Muscle of back (tissue), 11 donors: ENCODE data around the gene VWA3B. TPM values are rescaled to one million over a fixed set of nuclear protein-coding genes. Genes with fewer than 3 reads are reported as not detected.
"Not testable (repeated sequence)": the region's sequence is repeated elsewhere in the genome, so short reads cannot be mapped to it uniquely, and the experiment has no call there.

ENCODE experiments used
- DNase-seq, 3 donors: peaks; one replicate each; pipeline versions ENCODE4 v3.0.0 to v3.0.0-alpha.2; 2013
- polyA plus RNA-seq, 10 donors: library from polyadenylated mRNA; unstranded; fragments of 120-200 nt; gene quantifications; one replicate each; pipeline ENCODE4 v1.2.1, GENCODE V29; 2013; ENCODE audit not compliant: insufficient read length in 10 of 10

The VWA3B gene
- polyA plus RNA-seq, 10 donors: 0.13 to 2.4 (median 0.77) TPM

- no peak for DNase-seq
Observed at GRCh38 chr2:98087447-98088020, 567 bp downstream of the VWA3B start.

- peak in 2 of 3 donors; percentile 25 to 49 for DNase-seq
Observed at GRCh38 chr2:98088261-98088660, 1.3 kb downstream of the VWA3B start.

DNA sequence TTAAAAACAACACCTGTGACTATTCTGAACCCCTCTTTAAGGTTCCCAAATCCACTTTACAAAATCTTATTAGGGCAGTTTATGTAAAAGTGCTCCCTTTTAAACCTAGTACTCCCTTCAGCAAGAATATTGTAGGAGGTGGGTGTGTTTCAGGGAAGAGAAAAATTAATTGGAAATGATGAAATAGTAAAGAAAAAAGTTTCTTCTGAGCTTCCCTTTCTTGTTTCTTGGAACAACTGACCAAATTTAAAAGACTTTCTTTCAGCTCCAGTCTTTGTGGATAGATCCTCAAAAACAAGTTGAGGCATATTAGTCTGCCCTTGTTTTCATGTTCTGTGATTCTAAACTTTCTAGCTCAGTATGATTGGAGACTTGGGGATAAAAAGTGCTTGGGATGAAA lies 3.0 kb downstream of the VWA3B start:
- DNase-seq: no peak

DNA sequence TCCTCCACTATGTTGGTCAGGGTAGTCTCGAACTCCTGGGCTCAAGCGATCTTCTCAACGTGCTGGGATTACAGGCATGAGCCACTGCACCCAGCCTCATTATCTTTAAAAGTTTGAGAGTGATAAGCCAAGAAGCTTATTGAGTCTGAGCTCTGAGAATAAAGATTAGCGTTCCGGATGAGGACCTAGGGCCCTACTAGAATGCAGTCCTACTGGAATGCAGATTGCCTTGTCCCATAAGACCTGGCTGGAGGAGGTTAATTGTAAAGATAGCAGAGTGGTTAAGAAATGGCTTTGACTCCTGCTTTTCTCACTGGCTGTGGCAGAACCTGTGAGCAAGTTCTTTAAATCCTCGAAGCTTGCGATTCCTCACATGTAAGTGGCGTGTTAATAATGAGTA lies 4.0 kb downstream of the VWA3B start:
- DNase-seq: no peak

GRCh38 chr2:98091738-98092137 lies 4.8 kb downstream of the VWA3B start:
- DNase-seq: no peak

- DNase-seq: no peak
Observed at GRCh38 chr2:98093146-98093545, 6.2 kb downstream of the VWA3B start.

GRCh38 chr2:98093611-98094010 lies 6.6 kb downstream of the VWA3B start:
- no peak for DNase-seq

DNA sequence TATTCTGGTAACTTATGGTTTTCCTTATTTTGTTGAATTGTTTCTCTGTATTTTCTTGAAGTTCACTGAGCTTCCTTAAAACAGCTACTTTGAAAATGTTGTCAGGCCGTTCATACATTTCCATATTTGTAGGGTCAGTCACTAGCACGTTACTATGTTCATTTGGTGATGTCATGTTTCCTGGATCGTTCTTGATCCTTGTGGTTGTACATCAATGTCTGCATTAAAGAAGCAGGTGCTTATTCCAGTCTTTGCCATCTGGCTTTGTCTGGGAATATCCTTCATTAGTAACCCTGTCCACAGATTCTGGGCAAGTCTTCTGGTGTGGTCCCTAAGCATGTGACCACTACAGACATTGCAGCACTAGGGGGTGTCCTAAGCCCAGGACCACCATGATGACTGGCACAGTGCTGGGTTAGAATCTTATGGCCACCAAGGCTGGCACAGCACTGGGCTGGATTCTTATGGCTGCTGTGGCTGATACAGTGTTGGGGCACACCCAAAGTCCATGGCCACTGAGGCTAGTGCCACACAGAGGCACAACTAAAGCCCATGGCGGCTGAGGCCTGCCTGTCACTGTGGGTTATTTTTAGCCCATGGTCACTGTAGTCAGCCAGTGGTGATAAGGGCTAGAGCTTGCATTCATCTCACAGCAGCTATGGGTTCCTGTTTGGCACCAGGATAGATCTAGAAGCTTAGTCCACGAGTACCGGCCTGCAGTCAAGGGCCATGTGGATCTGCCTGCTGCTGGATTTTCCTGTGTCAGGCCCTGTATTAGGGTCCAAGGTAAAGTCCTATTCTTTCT lies 13.2 kb downstream of the VWA3B start:
- no peak for DNase-seq

DNA sequence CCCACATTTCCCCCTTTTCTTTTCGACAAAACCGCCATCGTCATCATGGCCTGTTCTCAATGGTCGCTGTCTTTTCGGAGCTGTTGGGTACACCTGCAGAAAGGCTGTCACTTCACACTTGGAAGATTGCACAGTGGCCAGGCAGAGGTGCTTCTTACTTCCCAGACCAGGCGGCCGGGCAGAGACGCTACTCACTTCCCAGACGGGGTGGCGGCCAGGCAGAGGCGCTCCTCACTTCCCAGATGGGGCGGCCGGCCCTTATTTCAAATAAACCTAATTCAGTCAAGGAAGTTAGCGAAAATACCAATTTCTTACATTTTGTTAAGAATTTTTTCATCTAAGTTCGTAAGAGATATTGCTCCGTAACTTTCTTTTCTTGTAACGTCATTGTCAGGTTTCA lies 15.3 kb downstream of the VWA3B start:
- DNase-seq: not testable (repeated sequence)

DNA sequence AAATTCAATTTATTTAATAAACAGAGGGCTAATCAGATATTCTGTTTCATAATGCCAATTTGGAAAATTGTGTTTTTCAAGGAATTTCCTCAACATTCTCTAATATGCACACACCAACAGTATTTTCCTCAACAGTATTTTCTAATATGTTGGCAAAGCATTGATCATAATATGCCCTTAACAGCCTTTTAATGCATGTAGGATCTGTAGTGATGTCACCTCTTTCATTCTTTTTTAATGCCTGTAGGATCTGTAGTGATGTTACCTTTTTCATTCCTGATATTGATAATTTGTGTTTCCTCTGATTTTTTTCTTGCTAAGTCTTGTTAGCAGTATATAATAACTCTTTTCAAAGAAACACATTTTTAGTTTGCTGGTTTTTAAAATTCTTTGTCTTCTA lies 15.9 kb downstream of the VWA3B start:
- no peak for DNase-seq

DNA sequence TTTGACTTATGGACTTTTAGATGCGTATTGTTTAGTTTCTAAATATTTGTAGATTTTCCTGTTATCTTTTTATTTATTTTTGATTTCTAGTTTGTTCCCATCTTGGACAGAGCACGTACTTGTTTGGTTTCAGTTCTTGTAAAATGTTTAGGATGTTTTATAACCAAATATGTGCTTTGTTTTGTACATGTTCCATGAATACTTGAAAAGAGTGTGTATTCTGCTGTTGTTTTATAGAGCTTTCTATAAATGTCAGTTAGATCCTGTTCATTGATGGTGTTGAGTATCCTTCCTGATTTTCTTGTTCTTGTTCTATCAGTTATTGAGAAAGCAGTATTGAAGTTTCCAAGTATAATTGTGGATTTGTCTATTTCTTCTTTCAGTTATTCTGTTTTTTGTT lies 21.1 kb downstream of the VWA3B start:
- no peak for DNase-seq

GRCh38 chr2:98110741-98111140 lies 23.8 kb downstream of the VWA3B start:
- DNase-seq: no peak

GRCh38 chr2:98114643-98115330 lies 27.8 kb downstream of the VWA3B start:
- DNase-seq: no peak

- DNase-seq: peak in 1 of 3 donors; percentile 40
Observed at GRCh38 chr2:98118161-98118560, 31.2 kb downstream of the VWA3B start.

DNA sequence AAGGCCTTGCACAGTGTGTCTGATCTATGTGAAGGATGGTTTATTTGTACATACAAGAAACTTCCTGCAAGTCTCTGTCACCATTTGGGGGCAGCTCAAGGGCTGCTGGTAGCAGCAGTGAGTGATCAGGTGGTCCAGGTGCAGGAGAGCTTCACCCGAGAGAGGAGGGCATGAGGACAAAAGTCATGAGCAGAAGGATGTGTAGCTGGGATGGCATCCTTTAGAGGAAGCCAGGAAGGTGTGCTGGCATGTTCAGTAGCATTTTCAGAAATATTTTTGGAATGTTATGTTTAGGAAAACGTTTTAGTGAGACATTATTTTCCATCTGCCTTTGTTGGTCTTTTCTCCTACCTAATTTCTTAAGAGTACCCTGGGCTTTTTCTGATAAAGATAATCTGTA lies 31.9 kb downstream of the VWA3B start:
- no peak for DNase-seq

DNA sequence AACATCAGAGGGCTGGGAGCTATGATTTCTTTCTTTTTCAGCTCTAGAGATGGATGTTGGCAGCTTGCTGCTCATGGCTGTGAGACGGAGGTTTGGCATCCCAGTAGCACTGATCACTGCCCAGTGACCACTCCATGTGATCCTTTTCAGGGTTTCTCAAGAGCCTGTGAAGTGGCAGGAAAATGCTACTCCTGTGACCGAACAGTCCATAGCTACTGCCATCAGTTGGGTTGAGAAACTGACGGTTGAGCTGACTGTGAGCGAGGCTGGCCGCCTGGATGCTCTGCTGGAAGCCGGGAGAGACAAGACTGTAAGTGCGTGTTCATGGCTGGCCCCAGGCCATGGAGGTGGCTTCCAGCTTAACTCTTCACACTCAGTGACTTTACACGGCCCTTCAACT lies 34.2 kb downstream of the VWA3B start:
- DNase-seq: peak in 1 of 3 donors; percentile 24

GRCh38 chr2:98122524-98122923 lies 35.6 kb downstream of the VWA3B start:
- peak in 1 of 3 donors; percentile 45 for DNase-seq

DNA sequence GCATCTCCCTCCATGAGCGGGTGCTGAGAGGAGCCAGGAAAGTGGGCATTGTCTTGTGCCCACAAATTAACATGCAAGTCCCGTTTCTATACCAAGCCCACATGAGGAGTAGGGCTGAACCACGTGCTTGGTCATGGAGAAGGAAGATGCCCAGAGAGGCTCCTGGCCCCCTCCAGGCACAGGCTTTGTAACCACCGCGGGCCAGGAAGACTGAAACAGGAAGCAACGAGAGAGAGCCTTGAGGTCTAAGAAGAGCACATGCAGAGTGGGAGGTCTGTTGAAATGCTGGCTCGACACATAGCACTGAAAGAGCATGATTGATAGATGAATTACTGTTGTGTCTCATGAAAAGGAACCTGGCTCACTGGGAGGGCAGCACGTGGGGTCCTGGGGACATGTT lies 36.3 kb downstream of the VWA3B start:
- no peak for DNase-seq

DNA sequence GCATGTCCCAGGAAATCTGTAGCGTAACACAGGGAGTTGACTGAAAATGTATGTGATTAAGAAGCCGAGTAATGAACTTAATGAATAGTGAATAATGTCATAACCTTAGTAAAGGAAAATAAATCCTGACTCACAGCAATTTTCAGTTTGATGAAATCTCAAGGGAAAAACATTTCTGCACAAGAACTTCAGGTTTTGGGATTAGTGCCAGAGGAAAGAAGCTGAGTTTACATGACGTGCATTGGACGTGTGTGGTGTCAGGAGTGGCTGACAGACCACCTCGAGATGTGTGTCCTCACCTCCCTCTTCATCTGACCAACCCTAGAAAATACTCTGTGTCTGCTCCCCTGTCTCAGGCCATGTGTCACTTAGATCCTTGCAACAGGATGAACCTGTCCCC lies 39.1 kb downstream of the VWA3B start:
- no peak for DNase-seq

GRCh38 chr2:98127229-98127989 lies 40.4 kb downstream of the VWA3B start:
- no peak for DNase-seq

DNA sequence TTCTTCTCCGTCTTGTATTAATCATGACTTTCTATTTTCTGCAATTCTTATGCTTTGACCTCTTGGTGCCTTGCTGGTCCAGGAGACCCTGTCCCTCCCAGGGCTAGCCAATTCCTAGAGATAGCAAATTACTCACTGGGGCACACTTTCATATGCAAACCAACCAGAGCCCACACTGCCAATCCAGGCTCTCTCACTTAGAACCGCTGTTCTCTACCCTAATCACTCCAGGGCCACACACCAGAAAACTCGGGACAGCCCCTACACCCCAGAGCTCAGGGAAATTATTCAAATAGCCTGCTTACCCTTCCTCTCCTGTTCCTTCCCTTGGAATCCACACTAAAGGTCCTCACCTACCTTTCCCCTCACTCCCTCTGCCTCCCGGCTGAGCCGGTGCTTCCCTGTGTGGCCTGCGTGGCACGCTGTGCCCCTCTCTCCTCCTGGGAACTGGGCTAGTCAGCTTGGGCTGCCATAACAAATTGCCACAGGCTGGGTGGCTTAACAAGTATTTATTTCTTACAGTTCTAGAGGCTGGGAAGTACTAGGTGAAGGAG lies 41.7 kb downstream of the VWA3B start:
- DNase-seq: no peak

DNA sequence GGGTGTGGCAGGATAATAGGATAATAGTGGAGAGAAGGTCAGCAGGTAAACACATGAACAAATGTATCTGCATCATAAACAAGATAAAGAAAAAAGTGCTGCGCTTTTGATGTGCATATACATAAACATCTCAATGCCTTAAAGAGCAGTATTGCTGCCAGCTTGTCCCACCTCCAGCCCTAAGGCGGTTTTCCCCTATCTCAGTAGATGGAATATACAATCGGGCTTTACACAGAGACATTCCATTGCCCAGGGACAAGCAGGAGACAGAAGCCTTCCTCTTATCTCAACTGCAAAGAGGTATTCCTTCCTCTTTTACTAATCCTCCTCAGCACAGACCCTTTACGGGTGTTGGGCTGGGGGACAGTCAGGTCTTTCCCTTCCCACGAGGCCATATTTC lies 43.1 kb downstream of the VWA3B start:
- DNase-seq: not testable (repeated sequence)
